Stimulated activated CD4-positive, alpha-beta T cell treated with anti-CD3 and anti-CD28 coated beads, Interleukin-12 subunit alpha, Interleukin-12 subunit beta, amount 100 ng/mL, for 24 hours (primary cell): ENCODE measurements around the gene NYAP2.

Source experiments
- DNase-seq, 2 experiments: peaks; one replicate each; pipeline ENCODE4 v3.0.0-alpha.2; 2020; ENCODE audit warnings: low read depth in 2 of 2

NYAP2 gene

GRCh38 chr2:225399504-225399903 lies at the start of gene NYAP2:
Gene NYAP2, plus strand, starts transcription at chr2:225399710. Its CDS starts 9,171 bp downstream, at chr2:225408881.
- no peak for DNase-seq

GRCh38 chr2:225353579-225354085 lies 45.9 kb upstream of the NYAP2 start:
- no peak for DNase-seq

- no peak for DNase-seq
These were observed 45.2 kb upstream of the NYAP2 start for GRCh38 chr2:225354281-225354774.

GRCh38 chr2:225355788-225356187 lies 43.7 kb upstream of the NYAP2 start:
- no peak for DNase-seq

- DNase-seq, result no peak
These were observed 32.8 kb upstream of the NYAP2 start for GRCh38 chr2:225366731-225367130.

GRCh38 chr2:225367482-225367881 lies 32.0 kb upstream of the NYAP2 start:
- DNase-seq, result no peak

GRCh38 chr2:225378984-225379383 lies 20.5 kb upstream of the NYAP2 start:
- no peak for DNase-seq

- no peak for DNase-seq
These were observed 19.7 kb upstream of the NYAP2 start for GRCh38 chr2:225379856-225380255.

- DNase-seq, result no peak
These were observed 17.9 kb upstream of the NYAP2 start for GRCh38 chr2:225381609-225382008.

GRCh38 chr2:225398372-225398771 lies 1.1 kb upstream of the NYAP2 start:
- DNase-seq, result no peak

- DNase-seq, result no peak
These were observed 576 bp downstream of the NYAP2 start for GRCh38 chr2:225400060-225400511.

GRCh38 chr2:225400546-225401400 lies 1.3 kb downstream of the NYAP2 start:
- no peak for DNase-seq

- DNase-seq, result no peak
These were observed 2.8 kb downstream of the NYAP2 start for GRCh38 chr2:225402210-225402776.

GRCh38 chr2:225411452-225411851 lies 11.9 kb downstream of the NYAP2 start:
- no peak for DNase-seq

GRCh38 chr2:225413786-225414185 lies 14.3 kb downstream of the NYAP2 start:
- no peak for DNase-seq

GRCh38 chr2:225414902-225415301 lies 15.4 kb downstream of the NYAP2 start:
- DNase-seq, result no peak

GRCh38 chr2:225415341-225415740 lies 15.8 kb downstream of the NYAP2 start:
- no peak for DNase-seq

GRCh38 chr2:225415792-225416191 lies 16.3 kb downstream of the NYAP2 start:
- no peak for DNase-seq

- DNase-seq, result no peak
These were observed 17.3 kb downstream of the NYAP2 start for GRCh38 chr2:225416616-225417367.

GRCh38 chr2:225419033-225419432 lies 19.5 kb downstream of the NYAP2 start:
- DNase-seq, result no peak

GRCh38 chr2:225422145-225422544 lies 22.6 kb downstream of the NYAP2 start:
- DNase-seq, result no peak

GRCh38 chr2:225425284-225425683 lies 25.8 kb downstream of the NYAP2 start:
- no peak for DNase-seq
